Karpas-422 (cell line): Measurements from ENCODE around the gene ST6GAL1. TPM values are rescaled to one million over a fixed set of nuclear protein-coding genes. Genes with fewer than 3 reads are reported as not detected.

ENCODE experiments used
- DNase-seq: peaks from one replicate; pipeline ENCODE4 v3.0.0-alpha.2; 2015
- H2AFZ ChIP-seq: fragments of 200-600 bp; sonication (generic); 2 replicates; pipeline ENCODE4 v1.6.1; 2014; ENCODE audit warnings: antibody characterized with exemption, low read length, mixed read lengths
- H3K27ac ChIP-seq: fragments of 200-600 bp; sonication (generic); 2 replicates; pipeline ENCODE4 v1.5.1; 2014; ENCODE audit warnings: mild to moderate bottlenecking, low read length, moderate library complexity
- H3K27me3 ChIP-seq: fragments of 200-600 bp; sonication (generic); 2 replicates; pipeline ENCODE4 v1.6.1; 2014; ENCODE audit warnings: low read length, mixed read lengths
- H3K36me3 ChIP-seq: fragments of 200-600 bp; sonication (generic); 2 replicates; pipeline ENCODE4 v1.6.1; 2014; ENCODE audit warnings: low read length, mixed read lengths; ENCODE audit not compliant: insufficient read depth
- H3K4me1 ChIP-seq: fragments of 200-600 bp; sonication (generic); 2 replicates; pipeline ENCODE4 v1.6.1; 2014; ENCODE audit warnings: mild to moderate bottlenecking, low read length, mixed read lengths
- H3K4me2 ChIP-seq: fragments of 200-600 bp; sonication (generic); 2 replicates; pipeline ENCODE4 v1.6.1; 2014; ENCODE audit warnings: low read length, low read depth, mild to moderate bottlenecking; ENCODE audit not compliant: poor library complexity, severe bottlenecking
- H3K4me3 ChIP-seq: fragments of 200-600 bp; sonication (generic); 2 replicates; pipeline ENCODE4 v1.5.1; 2014; ENCODE audit warnings: mild to moderate bottlenecking, antibody characterized with exemption, low read length, mixed read lengths
- H3K79me2 ChIP-seq: fragments of 200-600 bp; sonication (generic); 2 replicates; pipeline ENCODE4 v1.6.1; 2014; ENCODE audit warnings: mild to moderate bottlenecking, low read length, mixed read lengths
- H3K9ac ChIP-seq: fragments of 200-600 bp; sonication (generic); 2 replicates; pipeline ENCODE4 v1.6.0; 2014; ENCODE audit warnings: low read length
- H3K9me2 ChIP-seq: fragments of 200-600 bp; sonication (generic), shearing (Covaris generic); replicated peaks from 2 replicates; pipeline ENCODE4 v1.6.0; 2014; ENCODE audit warnings: mild to moderate bottlenecking, low read length, moderate library complexity; ENCODE audit not compliant: insufficient read depth
- H3K9me3 ChIP-seq: fragments of 300-700, 200-600 bp; sonication (generic); 2 replicates; pipeline ENCODE4 v1.6.1; 2014; ENCODE audit warnings: low read length, mixed read lengths
- H4K20me1 ChIP-seq: fragments of 200-600 bp; sonication (generic); 2 replicates; pipeline ENCODE4 v1.6.1; 2014; ENCODE audit warnings: mild to moderate bottlenecking, antibody characterized with exemption, low read length, low read depth; ENCODE audit not compliant: insufficient read depth
- total RNA-seq: library from RNA; depleted of rRNA; stranded (reverse); fragments of >200 nt; shearing (Covaris generic); gene quantifications from 2 replicates; pipeline ENCODE4 v1.2.3, GENCODE V29; 2014; ENCODE audit warnings: low replicate concordance

Gene ST6GAL1
- total RNA-seq, 1 experiment from 2014 or later, result 416 TPM

- no peaks in the 10 kb centered on the region for H3K9me2 ChIP-seq
Measured at GRCh38 chr3:186980989-186981388, 50.7 kb downstream of the ST6GAL1 start.

GRCh38 chr3:186983659-186984058, 53.3 kb downstream of the ST6GAL1 start:
- no peak overlapping the region for H2AFZ ChIP-seq
- no peaks in the 10 kb centered on the region for H3K9me2 ChIP-seq
- no peaks in the 10 kb centered on the region for H3K9me3 ChIP-seq
- H3K4me3 ChIP-seq, result no peak overlapping the region
- H3K79me2 ChIP-seq, result peaks cover 51% of the 10 kb centered on the region
- H3K4me2 ChIP-seq, result no peak overlapping the region
- H3K36me3 ChIP-seq, result peaks cover 44% of the 10 kb centered on the region
- no peaks in the 10 kb centered on the region for H3K27me3 ChIP-seq
- H4K20me1 ChIP-seq, result no peaks in the 10 kb centered on the region
- H3K4me1 ChIP-seq, result peaks cover 91% of the 10 kb centered on the region
- no peak overlapping the region for H3K9ac ChIP-seq
- DNase-seq, result no peak
- H3K27ac ChIP-seq, result peak overlapping the region; percentile 95

More at GRCh38 chr3:186980989-186981388, 50.7 kb downstream of the ST6GAL1 start:
- peak overlapping the region; percentile 53 for H3K27ac ChIP-seq
- peaks cover 68% of the 10 kb centered on the region for H3K4me1 ChIP-seq
- H3K79me2 ChIP-seq, result peaks cover 43% of the 10 kb centered on the region
- DNase-seq, result no peak
- H3K4me3 ChIP-seq, result no peak overlapping the region
- H4K20me1 ChIP-seq, result no peaks in the 10 kb centered on the region
- H2AFZ ChIP-seq, result no peak overlapping the region
- H3K9me3 ChIP-seq, result no peaks in the 10 kb centered on the region
- no peak overlapping the region for H3K4me2 ChIP-seq
- no peak overlapping the region for H3K9ac ChIP-seq
- no peaks in the 10 kb centered on the region for H3K27me3 ChIP-seq
- H3K36me3 ChIP-seq, result peaks cover 51% of the 10 kb centered on the region

- Histone ChIP-seq H3K27ac (peak overlapping the region; percentile 95), H3K9me3 (no peaks in the 10 kb centered on the region), H3K27me3 (no peaks in the 10 kb centered on the region), H3K9me2 (no peaks in the 10 kb centered on the region), H2AFZ (no peak overlapping the region), H3K4me3 (no peak overlapping the region), H3K4me1 (peaks cover 92% of the 10 kb centered on the region), H4K20me1 (no peaks in the 10 kb centered on the region), H3K36me3 (peaks cover 42% of the 10 kb centered on the region), H3K9ac (no peak overlapping the region), H3K4me2 (no peak overlapping the region), H3K79me2 (peaks cover 52% of the 10 kb centered on the region)
- DNase-seq, result no peak
Measured at GRCh38 chr3:186984064-186984463, 53.7 kb downstream of the ST6GAL1 start.

GRCh38 chr3:186985661-186986364, 55.5 kb downstream of the ST6GAL1 start:
- Histone ChIP-seq H3K36me3 (peaks cover 36% of the 10 kb centered on the region), H3K27me3 (no peaks in the 10 kb centered on the region), H3K4me2 (peak overlapping the region; percentile 81), H4K20me1 (no peaks in the 10 kb centered on the region), H3K9me2 (no peaks in the 10 kb centered on the region), H3K4me1 (peaks cover 95% of the 10 kb centered on the region), H3K9me3 (no peaks in the 10 kb centered on the region), H3K4me3 (peak overlapping the region; percentile 62), H3K9ac (peak overlapping the region; percentile 74), H3K79me2 (peaks cover 60% of the 10 kb centered on the region), H3K27ac (peak overlapping the region; percentile 95), H2AFZ (no peak overlapping the region)
- DNase-seq, result peak; percentile 93

GRCh38 chr3:186986406-186986805, 56.1 kb downstream of the ST6GAL1 start:
- H3K27ac ChIP-seq, result peak overlapping the region; percentile 95
- no peaks in the 10 kb centered on the region for H4K20me1 ChIP-seq
- peak overlapping the region; percentile 74 for H3K9ac ChIP-seq
- H3K4me2 ChIP-seq, result peak overlapping the region; percentile 81
- H3K4me1 ChIP-seq, result peaks cover 95% of the 10 kb centered on the region
- peaks cover 34% of the 10 kb centered on the region for H3K36me3 ChIP-seq
- H3K79me2 ChIP-seq, result peaks cover 66% of the 10 kb centered on the region
- peak overlapping the region; percentile 62 for H3K4me3 ChIP-seq
- DNase-seq, result peak; percentile 83
- no peaks in the 10 kb centered on the region for H3K27me3 ChIP-seq
- no peak overlapping the region for H2AFZ ChIP-seq
- no peaks in the 10 kb centered on the region for H3K9me2 ChIP-seq
- H3K9me3 ChIP-seq, result no peaks in the 10 kb centered on the region

- Histone ChIP-seq H3K27ac (peak overlapping the region; percentile 95), H3K4me2 (peak overlapping the region; percentile 81), H3K4me1 (peaks cover 95% of the 10 kb centered on the region)
Measured at GRCh38 chr3:186986816-186987215, 56.5 kb downstream of the ST6GAL1 start.

GRCh38 chr3:186988806-186989205, 58.5 kb downstream of the ST6GAL1 start:
- Histone ChIP-seq H3K9me3 (no peaks in the 10 kb centered on the region), H3K4me1 (peaks cover 96% of the 10 kb centered on the region), H2AFZ (no peak overlapping the region), H3K4me2 (peak overlapping the region; percentile 36), H3K27me3 (no peaks in the 10 kb centered on the region), H3K4me3 (no peak overlapping the region), H3K79me2 (peaks cover 74% of the 10 kb centered on the region), H3K27ac (peak overlapping the region; percentile 95), H3K36me3 (peaks cover 29% of the 10 kb centered on the region), H3K9ac (peak overlapping the region; percentile 15), H4K20me1 (no peaks in the 10 kb centered on the region), H3K9me2 (no peaks in the 10 kb centered on the region)
- DNase-seq, result no peak

More at GRCh38 chr3:186986816-186987215, 56.5 kb downstream of the ST6GAL1 start:
- Histone ChIP-seq H2AFZ (no peak overlapping the region), H3K9me3 (no peaks in the 10 kb centered on the region), H4K20me1 (no peaks in the 10 kb centered on the region), H3K9ac (peak overlapping the region; percentile 74), H3K27me3 (no peaks in the 10 kb centered on the region), H3K9me2 (no peaks in the 10 kb centered on the region), H3K79me2 (peaks cover 68% of the 10 kb centered on the region), H3K36me3 (peaks cover 34% of the 10 kb centered on the region), H3K4me3 (peak overlapping the region; percentile 62)
- peak; percentile 67 for DNase-seq

GRCh38 chr3:186989429-186989828, 59.1 kb downstream of the ST6GAL1 start:
- no peaks in the 10 kb centered on the region for H3K27me3 ChIP-seq
- peak overlapping the region; percentile 15 for H3K9ac ChIP-seq
- no peaks in the 10 kb centered on the region for H3K9me2 ChIP-seq
- no peaks in the 10 kb centered on the region for H4K20me1 ChIP-seq
- H3K79me2 ChIP-seq, result peaks cover 78% of the 10 kb centered on the region
- no peak for DNase-seq
- H3K4me2 ChIP-seq, result peak overlapping the region; percentile 36
- H3K36me3 ChIP-seq, result peaks cover 32% of the 10 kb centered on the region
- no peaks in the 10 kb centered on the region for H3K9me3 ChIP-seq
- H3K4me3 ChIP-seq, result no peak overlapping the region
- H2AFZ ChIP-seq, result no peak overlapping the region
- peak overlapping the region; percentile 95 for H3K27ac ChIP-seq
- H3K4me1 ChIP-seq, result peaks cover 96% of the 10 kb centered on the region
